GM19035 (cell line): Measurements from ENCODE around the gene FAM53A.
"Not testable (repeated sequence)": the region's sequence is repeated elsewhere in the genome, so short reads cannot be mapped to it uniquely, and the experiment has no call there.

Experiments used
- ATAC-seq: cut with Tn5 transposase; IDR thresholded peaks from one replicate; pipeline ENCODE4 v1.9.1; 2021; ENCODE audit not compliant: unreplicated experiment

FAM53A gene

GRCh38 chr4:1640716-1641503 lies 43.2 kb downstream of the FAM53A start:
- not testable (repeated sequence) for ATAC-seq

DNA sequence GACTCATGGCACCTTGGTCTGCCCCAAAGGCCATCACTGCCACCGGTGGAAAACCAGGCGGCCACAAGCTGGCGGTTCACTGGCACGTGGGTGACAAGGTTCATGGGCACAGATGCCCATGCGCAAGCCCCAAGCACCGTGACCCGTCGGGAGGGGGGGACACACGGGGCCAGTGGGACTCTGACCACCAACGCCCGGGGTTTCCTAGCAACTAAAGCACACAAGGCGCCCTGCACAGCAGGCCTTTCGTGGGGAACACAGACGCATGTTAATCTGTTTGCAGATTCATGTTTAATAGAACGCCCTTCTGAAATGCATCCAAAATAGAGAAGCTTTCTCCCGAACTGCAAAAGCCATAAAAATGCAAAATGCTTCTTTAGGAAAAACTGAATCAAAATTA lies 43.9 kb downstream of the FAM53A start:
- no peak for ATAC-seq

DNA sequence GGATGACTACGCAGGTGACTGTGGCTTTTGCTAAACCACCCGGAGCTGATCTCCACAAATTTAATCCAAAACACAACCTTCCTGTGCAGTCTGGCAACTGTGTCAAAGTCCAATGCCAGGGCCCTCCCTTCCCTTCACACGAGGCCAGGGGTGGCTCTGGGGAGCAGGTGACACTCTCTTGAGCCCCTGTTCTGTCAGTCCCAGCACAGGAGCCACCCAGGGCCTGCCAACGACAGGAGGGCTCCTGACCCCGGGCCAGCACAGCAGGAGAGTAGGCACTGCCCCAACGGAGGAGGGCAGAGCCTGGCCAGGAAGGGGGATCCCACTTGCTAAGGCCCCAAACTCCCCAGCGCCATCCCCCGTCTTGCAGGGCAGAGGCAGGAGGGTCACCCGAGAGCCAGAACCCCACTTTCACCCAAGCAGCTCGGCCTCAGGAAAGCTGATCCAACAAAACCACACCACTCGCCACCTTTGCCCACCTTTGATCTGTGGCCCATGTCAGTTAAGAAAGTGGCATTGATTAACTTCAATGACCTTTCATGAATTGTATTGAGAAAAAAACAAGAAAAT lies 44.7 kb downstream of the FAM53A start:
- no peak for ATAC-seq

DNA sequence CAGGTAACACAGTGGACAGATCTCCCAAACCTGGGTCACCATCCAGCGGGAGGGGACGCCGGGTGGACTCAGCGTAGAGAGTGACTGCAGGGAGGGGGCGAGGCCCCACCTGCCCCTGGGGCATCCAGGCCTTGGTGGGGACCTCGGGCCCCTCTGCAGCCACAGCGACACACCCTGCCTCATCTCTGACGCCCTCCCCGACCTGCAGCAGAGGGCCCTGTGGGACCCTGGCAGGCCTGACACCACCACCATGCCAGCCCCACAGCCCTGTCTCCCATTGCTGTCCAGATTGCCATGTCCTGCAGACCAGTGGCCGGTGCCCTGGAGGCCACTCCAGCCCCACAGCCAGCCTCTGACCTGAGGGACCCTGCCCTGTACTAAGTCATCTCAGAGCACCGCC lies 45.2 kb downstream of the FAM53A start:
- ATAC-seq, result no peak

DNA sequence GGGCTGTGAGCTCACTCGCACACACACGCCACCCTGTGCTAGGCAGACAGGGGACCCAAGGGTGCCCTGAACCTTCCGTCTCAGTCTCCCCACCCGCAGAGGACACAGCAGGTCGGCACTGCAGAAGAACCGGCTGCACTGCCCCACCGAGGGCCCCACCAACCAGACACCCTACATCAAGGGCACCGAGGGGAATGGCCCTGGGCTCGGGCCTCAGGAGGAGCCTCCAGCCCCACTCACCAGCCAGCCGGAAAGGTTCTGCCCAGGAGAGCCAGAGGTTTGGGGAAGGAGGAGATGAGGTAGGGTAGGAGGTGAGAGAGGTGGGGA lies 45.9 kb downstream of the FAM53A start:
- no peak for ATAC-seq

DNA sequence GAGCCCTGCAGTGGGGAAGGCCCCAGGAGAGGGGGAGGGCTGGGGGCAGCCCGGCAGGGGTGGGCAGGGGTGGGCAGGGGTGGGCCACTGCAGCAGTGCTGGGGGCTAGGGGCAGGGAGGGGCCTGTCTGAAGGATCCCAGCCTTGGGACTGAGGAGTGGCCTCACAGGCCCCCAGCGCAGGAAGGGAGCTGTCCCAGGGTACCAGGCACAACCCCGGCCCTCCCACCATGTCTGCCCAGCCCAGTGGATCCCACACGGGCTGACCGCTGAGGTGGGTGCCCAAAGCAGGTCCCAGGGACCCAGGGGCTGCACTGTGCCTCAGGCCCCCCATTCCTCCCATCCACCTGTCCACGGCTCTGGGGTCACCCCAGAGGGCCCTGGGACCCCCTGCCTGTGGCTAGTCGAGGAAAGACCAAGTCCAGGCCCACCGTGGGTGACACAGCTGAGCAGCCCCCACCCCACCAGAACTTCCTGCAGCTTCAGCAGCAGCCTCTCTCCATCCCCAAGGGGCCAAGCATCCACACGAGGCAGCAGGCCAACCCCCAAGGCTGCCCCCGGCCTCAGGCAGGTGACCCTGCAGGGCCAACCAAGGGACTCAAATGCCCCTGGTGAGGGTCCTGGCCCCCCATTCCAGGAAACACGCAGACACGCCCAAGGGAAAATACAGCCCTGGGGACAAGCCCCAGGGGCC lies 46.4 kb downstream of the FAM53A start:
- ATAC-seq, result no peak

DNA sequence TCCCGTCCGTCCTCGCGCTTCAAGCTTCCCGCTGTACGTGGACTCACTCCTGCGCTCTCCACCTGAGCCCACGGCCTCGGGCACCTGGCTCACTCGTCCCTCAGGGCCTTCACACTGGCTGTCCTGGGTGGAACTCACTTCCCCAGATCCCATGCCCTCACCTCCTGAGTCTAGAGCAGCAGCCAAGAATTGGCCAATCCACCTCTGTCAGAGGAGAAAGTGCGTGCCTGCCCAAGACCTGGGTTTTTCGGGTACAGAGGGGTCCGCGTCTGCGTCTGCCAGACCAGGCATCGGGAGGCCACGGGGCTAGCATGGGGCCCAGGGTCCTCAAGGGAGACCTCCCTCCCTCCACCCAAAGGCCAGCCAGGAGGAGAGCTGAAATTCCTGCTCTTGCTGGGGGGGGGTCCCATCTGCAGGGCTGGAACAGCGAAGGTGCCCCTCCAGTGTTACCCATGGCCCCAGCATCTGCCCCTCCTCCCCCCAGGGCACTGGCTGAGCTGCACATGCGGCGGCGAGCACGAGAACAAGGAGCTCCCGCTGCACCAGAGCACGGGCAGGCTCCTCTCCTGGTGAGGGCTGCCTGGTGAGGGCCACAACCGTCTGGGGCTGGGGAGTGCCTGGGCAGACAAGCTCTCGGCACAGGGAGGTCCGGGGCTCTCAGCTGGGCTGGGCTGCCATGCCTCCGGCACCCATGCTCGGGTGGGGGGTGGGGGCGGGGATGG lies 47.5 kb downstream of the FAM53A start:
- ATAC-seq, result no peak

DNA sequence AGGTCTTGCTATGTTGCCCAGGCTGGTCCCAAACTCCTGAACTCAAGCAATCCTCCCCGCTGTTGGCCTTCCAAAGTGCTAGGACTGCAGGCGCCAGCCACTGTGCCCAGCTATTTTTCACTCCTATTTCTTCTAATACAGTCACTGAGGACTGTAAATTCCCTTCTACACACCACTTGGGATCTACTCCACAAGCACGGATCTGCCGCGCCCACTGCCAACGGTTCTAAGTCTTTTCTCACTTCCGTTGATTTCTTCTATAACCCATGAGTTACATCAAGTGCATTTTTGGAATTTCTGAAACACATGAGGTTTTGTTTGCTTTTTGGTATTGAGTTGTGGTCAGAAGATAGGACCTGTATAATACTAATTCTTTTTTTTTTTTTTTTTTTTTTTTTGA lies 48.6 kb downstream of the FAM53A start:
- no peak for ATAC-seq

DNA sequence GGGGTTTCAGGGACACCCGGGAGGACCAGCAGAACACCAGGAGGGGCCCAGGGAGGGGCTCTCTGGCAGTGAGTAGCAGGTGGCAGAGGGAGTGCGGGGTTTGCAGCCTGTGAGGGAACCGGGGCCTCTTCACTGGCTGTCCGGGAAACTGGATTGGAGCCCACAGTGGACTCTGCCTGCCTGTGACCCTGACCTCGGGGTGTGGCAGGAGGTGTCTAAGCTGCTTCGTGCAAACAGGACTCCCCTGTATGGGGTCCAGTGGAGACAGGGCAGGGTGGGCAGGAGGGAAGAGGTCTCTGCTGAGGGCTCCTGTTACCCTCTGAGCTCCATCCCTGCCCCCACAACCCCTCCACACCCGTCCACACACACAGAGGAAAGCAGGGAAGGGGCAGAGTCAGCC lies 50.1 kb downstream of the FAM53A start:
- no peak for ATAC-seq

DNA sequence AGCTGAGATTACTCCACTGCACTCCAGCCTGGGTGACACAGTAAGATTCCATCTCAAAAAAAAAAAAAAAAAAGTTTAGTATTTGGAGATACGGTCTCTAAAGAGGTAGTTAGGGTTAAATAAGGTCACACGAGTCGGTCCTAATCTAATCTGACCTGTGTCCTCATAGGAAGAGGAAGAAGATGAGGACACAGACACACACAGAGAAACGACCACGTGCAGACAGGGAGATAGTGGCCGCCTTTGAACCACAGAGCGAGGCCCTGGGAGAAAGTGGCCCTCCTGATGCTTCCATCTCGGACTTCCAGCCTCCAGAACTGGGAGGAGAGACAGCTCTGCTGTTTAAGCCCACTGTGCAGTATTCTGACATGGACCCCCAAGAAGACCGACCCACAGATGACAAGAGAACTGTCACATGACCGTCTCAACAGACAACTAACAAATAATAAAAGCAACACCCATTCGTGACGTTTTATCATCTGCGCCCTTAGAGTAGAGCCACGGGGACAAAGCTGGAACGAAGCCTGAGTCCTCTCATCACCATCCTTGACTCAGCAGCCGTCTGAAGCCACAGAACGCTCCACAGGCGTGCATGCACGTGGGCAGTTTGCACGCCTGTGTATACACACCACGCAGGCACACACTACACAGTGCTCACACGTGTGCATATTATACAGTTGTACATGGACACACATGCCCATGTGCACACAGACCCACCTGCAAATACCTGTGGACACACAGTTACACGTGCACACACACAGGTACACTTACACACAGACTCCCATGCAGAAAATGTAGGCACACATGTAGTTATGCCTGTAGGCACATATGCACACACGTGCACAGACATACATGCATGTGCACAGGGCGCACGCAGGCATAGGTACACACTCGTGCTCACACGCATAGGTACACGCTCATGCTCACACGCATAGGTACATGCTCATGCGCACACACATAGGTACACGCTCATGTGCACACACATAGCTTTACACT lies 51.7 kb downstream of the FAM53A start:
- no peak for ATAC-seq

- ATAC-seq, result no peak
Observed at GRCh38 chr4:1631136-1631535, 53.0 kb downstream of the FAM53A start.

DNA sequence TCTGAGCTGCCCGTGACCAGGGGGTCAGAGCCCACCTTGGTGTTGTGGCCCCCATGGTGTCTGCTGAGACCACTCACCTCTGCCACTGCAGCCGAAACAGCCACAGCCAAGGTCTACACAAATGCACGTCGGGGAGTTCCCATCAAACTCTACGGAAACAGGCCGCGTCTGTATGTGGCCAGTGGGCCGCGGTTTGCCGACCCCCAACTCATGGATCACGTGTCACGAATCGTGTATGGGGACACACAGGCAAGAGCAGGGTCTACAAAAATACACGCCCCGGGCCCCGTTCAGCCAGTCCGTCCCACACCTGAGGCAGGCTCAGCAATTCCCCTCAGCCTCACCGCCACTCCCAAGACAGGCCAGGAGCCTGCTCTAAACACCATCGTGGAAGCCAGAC lies 53.8 kb downstream of the FAM53A start:
- no peak for ATAC-seq

DNA sequence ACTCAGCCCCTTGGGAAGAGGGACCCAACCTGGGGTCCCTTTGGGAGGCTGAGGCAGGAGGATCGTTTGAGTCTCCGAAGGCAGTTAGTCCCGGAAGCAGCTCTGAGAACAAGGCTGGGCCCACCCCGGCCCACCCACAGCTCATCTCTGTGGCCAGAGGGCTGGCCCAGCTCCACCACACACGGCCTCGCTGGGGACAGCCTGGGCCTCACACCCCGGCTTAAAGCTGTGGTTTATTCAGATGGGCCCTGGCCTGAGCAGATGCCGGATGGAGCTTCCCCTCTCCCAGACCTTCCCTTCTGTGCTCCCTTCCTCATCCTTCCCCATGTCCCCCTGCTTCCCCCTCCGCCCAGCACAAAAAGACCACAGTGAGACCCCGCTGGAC lies 54.4 kb downstream of the FAM53A start:
- no peak for ATAC-seq

DNA sequence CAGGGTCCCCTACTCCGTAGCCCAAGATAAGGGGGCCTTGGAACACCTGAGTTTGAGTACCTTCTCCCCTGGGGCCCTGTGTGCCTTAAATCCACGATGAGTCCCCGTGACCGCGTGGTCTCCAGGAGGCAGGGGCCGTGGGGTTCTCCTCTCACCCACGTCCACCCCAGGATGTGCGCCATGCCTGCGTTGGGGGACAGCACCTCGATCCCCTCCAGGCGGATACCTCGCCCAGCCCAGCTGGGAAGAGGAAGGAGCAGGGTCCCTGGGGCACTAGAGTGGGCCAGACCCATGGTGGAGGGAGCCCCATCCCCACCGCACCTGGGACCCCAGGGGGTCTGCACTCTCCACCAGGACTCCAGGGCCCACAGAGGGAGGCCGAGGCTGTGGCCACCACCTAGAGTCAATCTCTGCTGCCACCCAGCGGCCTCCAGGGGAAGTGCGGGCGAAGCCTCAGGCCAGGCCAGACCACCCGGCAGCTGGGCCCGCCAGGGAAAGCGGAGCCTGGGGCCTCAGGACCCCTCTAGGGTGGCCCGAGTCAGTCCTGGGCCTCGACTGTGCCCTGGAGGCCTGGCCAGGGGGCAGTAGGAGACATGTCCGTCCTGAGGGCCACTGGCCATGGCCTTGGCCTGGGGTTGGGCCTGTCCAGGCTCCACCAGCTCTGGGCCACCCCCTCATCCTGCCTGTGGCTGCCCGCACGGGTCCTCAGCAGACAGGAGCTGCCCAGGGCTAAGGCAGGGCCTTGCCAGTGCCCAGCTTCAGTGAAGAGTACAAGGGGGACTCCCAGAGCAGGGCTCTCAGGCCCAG lies 55.0 kb downstream of the FAM53A start:
- no peak for ATAC-seq

DNA sequence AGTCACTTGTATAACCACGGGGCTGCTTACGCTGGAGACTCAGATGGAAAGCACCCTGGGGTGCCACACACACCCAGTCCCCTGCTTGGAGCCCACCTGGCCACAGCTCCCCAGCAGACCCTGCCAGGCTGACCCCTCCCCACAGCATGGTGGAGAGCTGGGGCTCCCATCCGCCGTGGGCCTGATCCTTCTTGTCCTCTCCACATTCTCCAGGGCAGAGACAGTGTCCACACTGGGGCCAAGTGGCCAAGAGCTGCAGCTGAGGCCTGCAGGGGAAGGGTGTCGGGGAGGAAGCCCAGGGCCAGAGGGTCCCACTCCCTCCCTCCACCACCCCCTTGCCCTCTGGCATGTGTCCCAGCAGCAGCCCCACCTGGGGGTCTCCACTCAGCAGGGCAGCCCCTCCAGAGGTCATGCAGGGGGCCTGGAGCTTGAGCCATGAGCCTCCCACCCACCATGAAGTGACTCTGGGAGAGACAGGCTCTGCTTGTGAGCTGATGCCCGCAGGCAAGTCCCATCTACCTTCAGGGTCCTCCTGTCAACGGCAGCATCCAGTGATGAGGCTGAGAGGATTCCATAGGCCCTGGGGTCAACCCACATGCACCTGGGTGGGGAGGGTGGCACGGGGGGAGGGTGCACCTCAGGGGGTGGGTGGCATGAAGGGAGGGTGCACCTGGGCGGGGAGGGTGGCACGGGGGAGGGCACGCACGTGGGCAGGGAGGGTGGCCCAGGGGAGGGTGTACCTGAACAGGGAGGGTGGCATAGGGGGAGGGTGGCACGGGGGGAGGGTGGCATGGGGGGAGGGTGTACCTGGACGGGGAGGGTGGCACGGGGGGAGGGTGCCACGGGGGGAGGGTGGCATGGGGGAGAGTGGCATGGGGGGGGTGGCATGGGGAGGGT lies 56.4 kb downstream of the FAM53A start:
- ATAC-seq, result no peak

DNA sequence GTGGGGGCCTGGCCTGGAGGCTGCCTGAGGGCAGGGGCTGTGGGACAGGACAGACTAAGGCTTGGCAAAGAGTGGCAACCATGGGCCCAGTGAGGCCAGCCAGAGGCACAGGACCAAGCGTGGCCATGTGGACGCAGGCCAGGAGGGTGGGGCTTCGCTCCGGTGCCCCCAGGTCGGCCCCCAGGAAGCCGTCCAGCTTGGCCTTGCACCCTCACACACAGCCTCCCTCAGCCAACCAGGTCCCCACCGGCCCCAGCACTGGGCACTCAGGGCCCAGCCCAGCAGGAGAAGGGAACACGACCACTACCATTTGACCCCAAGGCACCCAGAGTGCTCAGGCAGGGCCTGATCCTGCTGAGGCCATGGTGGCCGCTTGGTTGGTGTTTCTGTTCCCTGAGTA lies 57.2 kb downstream of the FAM53A start:
- ATAC-seq, result no peak

DNA sequence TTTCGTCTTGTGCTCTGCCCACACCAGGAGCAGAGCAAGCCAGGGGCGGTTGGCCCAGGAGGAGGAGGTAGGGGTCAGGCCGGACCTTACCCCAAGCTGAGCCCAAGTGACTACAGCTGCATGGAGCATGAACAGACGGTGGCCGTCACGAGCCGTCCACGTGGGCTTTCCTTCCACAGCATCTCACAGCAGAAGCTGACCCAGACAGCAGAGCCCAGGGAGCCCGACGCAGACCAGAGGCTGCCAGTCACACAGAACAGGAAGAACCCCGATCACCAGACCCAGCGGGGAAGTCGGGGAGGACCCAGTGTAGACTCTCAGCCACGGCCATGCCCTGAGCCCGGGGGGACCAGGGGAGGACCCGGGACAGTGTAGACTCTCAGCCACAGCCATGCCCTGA lies 58.0 kb downstream of the FAM53A start:
- ATAC-seq, result no peak

DNA sequence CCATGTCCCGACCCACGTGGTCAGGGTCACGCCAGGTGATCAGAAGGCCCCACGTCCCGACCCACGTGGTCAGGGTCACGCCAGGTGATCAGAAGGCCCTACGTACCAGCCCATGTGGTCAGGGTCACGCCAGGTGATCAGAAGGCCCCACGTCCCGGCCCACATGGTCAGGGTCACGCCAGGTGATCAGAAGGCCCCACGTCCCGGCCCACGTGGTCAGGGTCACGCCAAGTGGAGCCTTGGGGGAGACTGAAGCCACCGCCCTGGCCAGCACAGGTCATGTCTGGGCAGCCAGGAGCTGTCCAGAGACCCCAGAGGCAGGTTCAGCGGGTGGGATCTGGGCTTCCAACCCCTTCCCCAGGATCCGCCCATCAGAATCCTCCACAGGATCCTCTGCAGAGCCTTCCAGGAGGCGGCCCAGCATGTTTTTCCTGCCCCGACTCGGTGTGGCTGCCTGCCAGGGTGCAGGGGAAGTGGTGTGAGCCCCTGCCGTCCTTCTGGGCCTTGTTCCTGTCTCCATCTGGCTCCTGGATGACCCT lies 58.4 kb downstream of the FAM53A start:
- no peak for ATAC-seq

DNA sequence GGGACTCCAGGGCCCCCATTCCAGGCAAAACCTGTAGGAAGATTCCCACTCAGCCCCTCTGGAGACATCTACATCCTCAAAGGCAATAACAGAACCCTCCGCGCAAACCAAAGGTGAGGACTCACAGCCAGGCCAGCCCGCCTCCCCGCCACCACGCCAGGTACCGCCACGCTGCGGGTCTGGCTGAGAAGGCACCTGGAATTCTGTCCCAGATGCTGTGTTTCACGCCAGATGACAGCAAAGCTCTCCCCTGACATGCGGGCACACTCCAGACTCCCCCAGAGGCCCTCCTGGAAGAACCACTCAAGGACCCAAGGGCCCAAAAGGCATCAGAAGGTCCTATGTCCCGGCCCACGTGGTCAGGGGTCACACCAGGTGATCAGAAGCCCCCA lies 59.6 kb downstream of the FAM53A start:
- no peak for ATAC-seq
